ENCODE measurements around the gene CCDC141. TPM values are rescaled to one million over a fixed set of nuclear protein-coding genes. Genes with fewer than 3 reads are reported as not detected.

CCDC141 gene
- total RNA-seq, 4 donors from 2014 or later = 1.1 to 11.6 (median 5.0) TPM

- Histone ChIP-seq H3K4me3 (no peak overlapping the region), H3K27me3 (no peaks in the 10 kb centered on the region), H3K27ac (no peak overlapping the region), H3K9me3 (no peaks in the 10 kb centered on the region), H3K36me3 (no peaks in the 10 kb centered on the region), H3K4me1 (no peaks in the 10 kb centered on the region)
- no peak for TF ChIP-seq POLR2A (IDR thresholded peaks at IDR 0.05)
- TF ChIP-seq, protein P1, sequence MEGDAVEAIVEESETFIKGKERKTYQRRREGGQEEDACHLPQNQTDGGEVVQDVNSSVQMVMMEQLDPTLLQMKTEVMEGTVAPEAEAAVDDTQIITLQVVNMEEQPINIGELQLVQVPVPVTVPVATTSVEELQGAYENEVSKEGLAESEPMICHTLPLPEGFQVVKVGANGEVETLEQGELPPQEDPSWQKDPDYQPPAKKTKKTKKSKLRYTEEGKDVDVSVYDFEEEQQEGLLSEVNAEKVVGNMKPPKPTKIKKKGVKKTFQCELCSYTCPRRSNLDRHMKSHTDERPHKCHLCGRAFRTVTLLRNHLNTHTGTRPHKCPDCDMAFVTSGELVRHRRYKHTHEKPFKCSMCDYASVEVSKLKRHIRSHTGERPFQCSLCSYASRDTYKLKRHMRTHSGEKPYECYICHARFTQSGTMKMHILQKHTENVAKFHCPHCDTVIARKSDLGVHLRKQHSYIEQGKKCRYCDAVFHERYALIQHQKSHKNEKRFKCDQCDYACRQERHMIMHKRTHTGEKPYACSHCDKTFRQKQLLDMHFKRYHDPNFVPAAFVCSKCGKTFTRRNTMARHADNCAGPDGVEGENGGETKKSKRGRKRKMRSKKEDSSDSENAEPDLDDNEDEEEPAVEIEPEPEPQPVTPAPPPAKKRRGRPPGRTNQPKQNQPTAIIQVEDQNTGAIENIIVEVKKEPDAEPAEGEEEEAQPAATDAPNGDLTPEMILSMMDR (IDR thresholded peaks at IDR 0.05) = no peak
- no peak for DNase-seq
Measured at GRCh38 chr2:178877874-178878273, 172.1 kb downstream of the CCDC141 start.

- Histone ChIP-seq H3K4me1 (no peaks in the 10 kb centered on the region), H3K4me3 (no peak overlapping the region), H3K27me3 (no peaks in the 10 kb centered on the region), H3K9me3 (no peaks in the 10 kb centered on the region), H3K27ac (no peak overlapping the region), H3K36me3 (no peaks in the 10 kb centered on the region)
- TF ChIP-seq POLR2A (IDR thresholded peaks at IDR 0.05) = no peak
- TF ChIP-seq, protein P1 (IDR thresholded peaks at IDR 0.05) = no peak
- DNase-seq = no peak
Measured at GRCh38 chr2:178874529-178875240, 175.3 kb downstream of the CCDC141 start.

DNA sequence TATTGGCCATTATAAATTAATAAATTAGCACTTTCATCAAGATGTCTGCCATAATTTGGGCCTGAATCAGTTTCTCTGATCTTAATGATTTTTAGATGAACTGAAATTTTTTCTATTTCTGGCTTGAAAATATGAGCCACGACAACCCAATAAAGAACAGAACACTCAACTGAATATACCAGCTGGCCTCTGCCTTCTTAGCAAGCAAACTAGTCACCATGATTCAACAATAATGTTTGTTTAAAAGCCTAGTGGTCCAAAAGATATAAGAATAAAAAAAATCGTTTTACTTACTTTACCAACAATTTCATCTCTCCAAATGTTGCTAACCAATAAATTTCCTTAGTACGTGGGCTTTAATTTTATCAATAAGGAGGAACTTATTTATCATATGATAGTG, 176.0 kb downstream of the CCDC141 start:
- Histone ChIP-seq H3K27me3 (no peaks in the 10 kb centered on the region), H3K36me3 (no peaks in the 10 kb centered on the region), H3K27ac (no peak overlapping the region), H3K4me1 (no peaks in the 10 kb centered on the region), H3K4me3 (no peak overlapping the region), H3K9me3 (no peaks in the 10 kb centered on the region)
- no peak for TF ChIP-seq POLR2A (IDR thresholded peaks at IDR 0.05)
- TF ChIP-seq, protein P1 (IDR thresholded peaks at IDR 0.05) = no peak
- no peak for DNase-seq

DNA sequence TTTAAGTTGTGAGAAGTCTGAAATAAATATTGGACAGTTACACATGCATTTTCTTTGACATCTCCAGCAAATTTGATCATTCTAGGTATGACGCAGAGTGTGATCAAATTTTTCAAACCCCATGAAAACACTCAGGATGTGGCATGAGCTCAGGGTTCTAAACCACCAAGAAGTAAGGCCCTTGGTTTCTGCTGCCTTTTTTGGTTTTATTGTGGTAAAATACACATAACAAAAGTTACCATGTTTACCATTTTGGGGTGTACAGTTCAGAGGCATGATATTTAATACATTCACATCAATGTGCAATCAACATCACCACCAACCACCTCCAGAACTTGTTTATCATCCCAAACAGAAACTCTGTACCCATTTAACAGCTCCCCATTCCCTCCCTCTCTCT, 178.4 kb downstream of the CCDC141 start:
- TF ChIP-seq, protein P1 (IDR thresholded peaks at IDR 0.05) = no peak
- TF ChIP-seq POLR2A (IDR thresholded peaks at IDR 0.05) = no peak
- Histone ChIP-seq H3K4me1 (no peaks in the 10 kb centered on the region), H3K4me3 (no peak overlapping the region), H3K9me3 (no peaks in the 10 kb centered on the region), H3K36me3 (no peaks in the 10 kb centered on the region), H3K27ac (no peak overlapping the region), H3K27me3 (no peaks in the 10 kb centered on the region)
- DNase-seq = no peak

GRCh38 chr2:178870703-178871102, 179.2 kb downstream of the CCDC141 start:
- Histone ChIP-seq H3K27ac (no peak overlapping the region), H3K4me3 (no peak overlapping the region), H3K4me1 (no peaks in the 10 kb centered on the region), H3K9me3 (no peaks in the 10 kb centered on the region), H3K36me3 (no peaks in the 10 kb centered on the region), H3K27me3 (no peaks in the 10 kb centered on the region)
- TF ChIP-seq POLR2A (IDR thresholded peaks at IDR 0.05) = no peak
- TF ChIP-seq, protein P1 (IDR thresholded peaks at IDR 0.05) = no peak
- no peak for DNase-seq

All from Peyer's patch (tissue), 4 donors.